ENCODE measurements around the gene SREK1. TPM values are rescaled to one million over a fixed set of nuclear protein-coding genes. Genes with fewer than 3 reads are reported as not detected.

SREK1 gene
- total RNA-seq, 2 experiments from 2014 or later, result 52.3 to 53.4 TPM

DNA sequence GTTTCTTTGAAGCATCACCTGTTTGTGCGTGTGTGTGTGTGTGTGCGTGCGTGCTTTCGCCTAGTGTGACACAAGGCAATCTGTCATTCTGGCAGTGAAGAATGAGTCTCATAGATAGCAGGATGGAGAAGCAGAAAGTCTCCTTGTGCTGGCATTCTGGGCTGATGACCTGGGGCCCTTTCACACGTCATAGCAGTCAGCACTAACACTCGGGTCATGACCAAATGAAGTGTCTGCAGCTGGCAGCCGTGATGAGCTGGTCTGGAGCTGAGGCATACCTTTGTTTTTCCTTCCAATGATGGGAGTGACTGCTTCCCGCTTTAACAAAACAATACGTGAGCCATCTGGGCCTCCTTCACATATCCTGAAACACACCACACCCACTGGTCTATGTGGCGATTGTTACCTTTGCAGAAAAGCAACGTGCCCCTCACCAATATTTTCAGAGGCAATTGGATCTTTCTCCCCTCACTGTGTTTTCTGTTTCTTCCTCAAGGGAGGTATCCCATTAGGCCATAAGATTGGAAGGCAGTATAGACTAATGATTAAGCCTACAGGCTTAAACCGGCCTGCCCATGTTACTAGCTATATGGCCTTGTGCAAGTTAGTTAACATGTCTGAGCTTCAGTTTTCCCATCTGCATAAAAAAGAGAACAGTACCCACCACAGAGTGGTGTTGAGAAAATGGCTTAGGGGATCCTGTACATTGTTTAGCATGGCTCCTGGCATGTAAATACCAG is 88.8 kb downstream of the SREK1 start:
- CTCF ChIA-PET, result interaction anchor here (0.7 kb wide), 1 partner anchor 1375 kb away, joined by 3 read pairs; no protein-coding TSS in a partner anchor
- no peaks in the 10 kb centered on the region for H3K27me3 Mint-ChIP-seq
- DNase-seq, result no peak
- H3K27ac Mint-ChIP-seq, result no peak overlapping the region
- H3K4me1 Mint-ChIP-seq, result no peaks in the 10 kb centered on the region
- POLR2A ChIA-PET, result no interaction called here
- no peaks in the 10 kb centered on the region for H3K9me3 Mint-ChIP-seq
- no peak overlapping the region for H3K4me3 Mint-ChIP-seq
- H3K36me3 Mint-ChIP-seq (ENCODE audit: low read depth), result no peaks in the 10 kb centered on the region

Other genes with a start within 250 kb of the SREK1 start
- 10 to 100 TPM; 55.9 to 56.3 TPM for gene ERBIN, start 217.7 kb upstream of the SREK1 start, total RNA-seq